NB4 (cell line): Measurements from ENCODE around the gene PDGFB.

Source experiments
- CTCF ChIP-seq: IDR thresholded peaks from one replicate; pipeline ENCODE4 v1.5.1; 2012; ENCODE audit warnings: low read depth, low read length
- MAX ChIP-seq: IDR thresholded peaks from 2 replicates; pipeline ENCODE4 v1.6.1; 2011; ENCODE audit warnings: low read depth, low read length
- POLR2A ChIP-seq: IDR thresholded peaks from 2 replicates; pipeline ENCODE4 v1.6.1; 2011; ENCODE audit warnings: mild to moderate bottlenecking; ENCODE audit not compliant: insufficient read length; ENCODE audit errors: extremely low read depth

- no peak for TF ChIP-seq CTCF
- TF ChIP-seq MAX: no peak
- TF ChIP-seq POLR2A: no peak
These were observed 17.1 kb downstream of the PDGFB start for GRCh38 chr22:39227542-39228272.
